Measurements from ENCODE around the gene PDE8A.

GRCh38 chr15:85059734-85060133 is 78.1 kb downstream of the PDE8A start:
- no peak for TF ChIP-seq GATA3 (IDR thresholded peaks at IDR 0.05; ENCODE audit: low read depth, low read length)
- no peak for TF ChIP-seq GATA2 (IDR thresholded peaks at IDR 0.05; ENCODE audit: low read depth, low read length)
